Duodenal mucosa (tissue), 2 donors: ENCODE results near the gene FST.

Experiments used
- H3K27ac ChIP-seq: one replicate; pipeline ENCODE4 v1.7.0; 2013; ENCODE audit warnings: low read depth, low read length
- H3K27me3 ChIP-seq, 2 donors: one replicate each; pipeline ENCODE4 v1.7.0; 2013; ENCODE audit warnings: low read length in 2 of 2, control low read depth in 1 of 2; ENCODE audit not compliant: insufficient read depth in 2 of 2, control insufficient read depth in 1 of 2
- H3K36me3 ChIP-seq, 2 donors: one replicate each; pipeline ENCODE4 v1.7.0; 2013; ENCODE audit warnings: low read length in 2 of 2, control low read depth in 1 of 2; ENCODE audit not compliant: insufficient read depth in 2 of 2, control insufficient read depth in 1 of 2
- H3K4me1 ChIP-seq, 2 donors: one replicate each; pipeline ENCODE4 v1.7.0; 2013; ENCODE audit warnings: low read length in 2 of 2, control low read depth in 1 of 2; ENCODE audit not compliant: insufficient read depth in 2 of 2, control insufficient read depth in 1 of 2
- H3K4me3 ChIP-seq, 2 donors: one replicate each; pipeline ENCODE4 v1.7.0; 2013; ENCODE audit warnings: low read length in 2 of 2, low read depth in 1 of 2
- H3K9ac ChIP-seq, 2 donors: one replicate each; pipeline ENCODE4 v1.7.0; 2013; ENCODE audit warnings: low read length in 2 of 2, low read depth in 1 of 2
- H3K9me3 ChIP-seq, 2 donors: one replicate each; pipeline ENCODE4 v1.7.0; 2013; ENCODE audit warnings: low read length in 2 of 2, control low read depth in 1 of 2; ENCODE audit not compliant: control insufficient read depth in 1 of 2

Gene FST

GRCh38 chr5:53481887-53482716 is 1.7 kb downstream of the FST start:
- Histone ChIP-seq H3K9ac (peak overlapping the region; percentile 20 to 44), H3K9me3 (no peaks in the 10 kb centered on the region), H3K4me3 (peak overlapping the region; percentile 71 to 74), H3K27me3 (peaks cover 23 to 44% of the 10 kb centered on the region in 2 donors), H3K27ac (no peak overlapping the region), H3K4me1 (peaks cover 20 to 27% of the 10 kb centered on the region in 2 donors), H3K36me3 (no peaks in the 10 kb centered on the region)

- H3K9me3 ChIP-seq: no peaks in the 10 kb centered on the region
- peaks cover 20 to 27% of the 10 kb centered on the region in 2 donors for H3K4me1 ChIP-seq
- no peak overlapping the region for H3K27ac ChIP-seq
- no peaks in the 10 kb centered on the region for H3K36me3 ChIP-seq
- peaks cover 22 to 45% of the 10 kb centered on the region in 2 donors for H3K27me3 ChIP-seq
- H3K4me3 ChIP-seq: peak overlapping the region; percentile 71 to 74
- H3K9ac ChIP-seq: peak overlapping the region; percentile 13 to 44
These were observed 2.5 kb downstream of the FST start for GRCh38 chr5:53482717-53483638.

DNA sequence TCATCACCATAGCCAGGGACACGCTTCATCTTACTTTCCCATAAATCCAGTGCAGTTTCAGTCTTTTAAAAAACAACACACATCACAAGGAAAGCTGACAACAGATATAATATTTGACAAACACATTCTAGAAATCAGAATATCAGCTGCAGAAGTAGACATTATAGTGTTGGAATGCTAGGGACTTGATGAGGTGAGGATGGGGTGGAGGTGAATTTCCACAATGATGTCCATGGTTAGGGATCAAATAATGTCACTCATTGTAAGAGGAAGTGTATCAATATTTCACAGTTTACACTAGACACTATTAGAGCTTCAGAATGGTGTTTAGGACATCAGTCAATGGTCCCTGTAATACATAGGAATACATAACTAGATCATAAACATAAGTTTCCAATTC is 7.0 kb downstream of the FST start:
- Histone ChIP-seq H3K4me1 (peaks cover 5 to 9% of the 10 kb centered on the region in 2 donors), H3K9me3 (no peaks in the 10 kb centered on the region), H3K9ac (no peak overlapping the region), H3K27me3 (peaks cover 11 to 30% of the 10 kb centered on the region in 2 donors), H3K27ac (no peak overlapping the region), H3K4me3 (no peak overlapping the region), H3K36me3 (no peaks in the 10 kb centered on the region)

- Histone ChIP-seq H3K36me3 (no peaks in the 10 kb centered on the region), H3K9ac (no peak overlapping the region), H3K9me3 (no peaks in the 10 kb centered on the region), H3K4me1 (peaks cover under 1 to 1% of the 10 kb centered on the region in 2 donors), H3K4me3 (no peak overlapping the region), H3K27ac (no peak overlapping the region), H3K27me3 (peaks cover 8 to 24% of the 10 kb centered on the region in 2 donors)
These were observed 7.8 kb downstream of the FST start for GRCh38 chr5:53488195-53488722.

DNA sequence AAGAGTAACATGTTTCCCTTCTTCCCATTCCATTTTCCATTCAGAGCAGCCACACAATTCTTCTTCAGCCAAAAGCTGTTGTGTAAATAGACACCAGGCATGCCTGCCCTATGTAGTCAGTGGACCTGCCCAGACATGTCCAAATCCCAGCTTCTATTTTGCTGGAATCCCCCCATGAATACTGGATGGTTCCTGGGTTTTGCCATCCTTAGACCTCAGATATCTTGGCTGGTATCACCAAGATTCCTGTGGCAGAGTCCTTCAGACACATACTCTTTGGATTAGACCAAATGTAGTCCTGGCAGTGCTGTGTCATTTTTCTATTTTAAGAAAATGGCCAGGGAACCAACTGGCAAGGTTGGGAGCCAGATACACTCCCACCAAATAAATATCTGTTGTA is 10.3 kb downstream of the FST start:
- peaks cover 3 to 9% of the 10 kb centered on the region in 2 donors for H3K27me3 ChIP-seq
- no peaks in the 10 kb centered on the region for H3K9me3 ChIP-seq
- no peak overlapping the region for H3K9ac ChIP-seq
- no peaks in the 10 kb centered on the region for H3K4me1 ChIP-seq
- H3K4me3 ChIP-seq: no peak overlapping the region
- H3K36me3 ChIP-seq: no peaks in the 10 kb centered on the region
- no peak overlapping the region for H3K27ac ChIP-seq

DNA sequence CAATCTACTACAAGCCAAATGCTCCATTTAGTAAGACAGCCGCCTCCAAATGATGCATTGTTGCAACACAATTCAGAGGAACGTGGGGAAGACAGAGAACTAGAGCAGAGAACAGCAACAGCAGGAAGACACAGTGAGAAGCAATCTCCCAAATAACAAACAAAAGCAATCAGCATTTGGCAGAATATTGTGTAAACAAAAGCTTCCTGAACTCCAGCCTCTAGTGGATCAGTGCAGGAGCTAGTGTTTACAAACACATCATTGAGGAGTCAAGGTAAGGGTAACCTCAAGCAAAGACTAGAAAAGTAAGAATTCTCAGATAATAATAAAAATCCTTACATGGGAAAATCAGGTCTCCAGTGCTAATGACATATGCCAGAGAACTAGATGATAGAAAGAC is 20.6 kb downstream of the FST start:
- H3K27me3 ChIP-seq: no peaks in the 10 kb centered on the region
- H3K36me3 ChIP-seq: no peaks in the 10 kb centered on the region
- H3K4me1 ChIP-seq: no peaks in the 10 kb centered on the region
- no peaks in the 10 kb centered on the region for H3K9me3 ChIP-seq
- no peak overlapping the region for H3K9ac ChIP-seq
- no peak overlapping the region for H3K27ac ChIP-seq
- H3K4me3 ChIP-seq: no peak overlapping the region

DNA sequence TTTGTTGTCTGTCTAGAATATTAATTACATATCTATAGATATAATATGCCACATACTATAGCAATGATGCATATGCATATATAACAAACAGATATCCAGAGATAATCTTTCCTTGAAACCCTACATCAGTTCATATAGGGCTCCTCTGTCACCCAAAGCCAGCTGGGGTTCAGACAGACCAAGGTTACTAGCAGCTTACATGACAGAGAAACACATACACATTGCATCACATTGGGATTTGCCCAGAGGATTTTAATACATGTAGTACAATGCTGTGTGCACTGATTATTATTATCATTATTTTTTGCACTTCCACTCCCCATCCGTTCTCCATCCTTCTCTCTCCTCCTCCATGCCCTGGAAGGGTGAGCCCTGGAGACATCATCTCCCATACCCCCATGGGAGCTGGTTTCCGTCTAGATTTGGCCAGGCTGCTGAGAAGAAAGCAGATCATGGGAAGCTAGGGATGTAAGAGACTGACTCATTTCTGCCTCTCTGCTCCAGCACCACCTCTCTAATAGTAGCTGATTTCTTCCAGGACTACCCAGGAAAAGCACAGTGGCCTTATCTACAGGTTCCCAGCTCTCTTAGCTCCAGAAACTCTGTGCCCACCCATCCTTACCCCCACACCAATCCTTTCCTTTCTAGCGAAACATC is 23.3 kb downstream of the FST start:
- Histone ChIP-seq H3K27ac (no peak overlapping the region), H3K36me3 (no peaks in the 10 kb centered on the region), H3K4me1 (no peaks in the 10 kb centered on the region), H3K4me3 (no peak overlapping the region), H3K27me3 (no peaks in the 10 kb centered on the region), H3K9me3 (peaks cover 0 to 3% of the 10 kb centered on the region in 2 donors), H3K9ac (no peak overlapping the region)

DNA sequence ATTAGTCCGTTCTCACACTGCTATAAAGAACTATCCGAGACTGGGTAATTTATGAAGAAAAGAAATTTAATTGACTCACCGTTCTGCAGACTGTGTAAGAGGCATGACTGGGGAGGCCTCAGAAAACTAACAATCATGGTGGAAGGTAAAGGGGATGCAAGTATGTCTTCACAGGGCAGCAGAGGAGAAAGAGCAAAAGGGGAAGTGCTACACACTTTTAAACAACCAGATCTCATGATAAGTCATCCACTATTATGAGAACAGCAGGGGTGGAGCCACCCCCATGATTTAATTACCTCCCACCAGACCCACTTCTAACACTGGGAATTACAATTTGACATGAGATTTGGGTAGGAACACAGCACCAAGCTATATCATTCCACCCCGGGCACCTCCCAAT is 26.6 kb downstream of the FST start:
- H3K27me3 ChIP-seq: no peaks in the 10 kb centered on the region
- peaks cover 3 to 5% of the 10 kb centered on the region in 2 donors for H3K9me3 ChIP-seq
- no peak overlapping the region for H3K27ac ChIP-seq
- H3K36me3 ChIP-seq: no peaks in the 10 kb centered on the region
- H3K4me1 ChIP-seq: no peaks in the 10 kb centered on the region
- H3K9ac ChIP-seq: no peak overlapping the region
- H3K4me3 ChIP-seq: no peak overlapping the region

DNA sequence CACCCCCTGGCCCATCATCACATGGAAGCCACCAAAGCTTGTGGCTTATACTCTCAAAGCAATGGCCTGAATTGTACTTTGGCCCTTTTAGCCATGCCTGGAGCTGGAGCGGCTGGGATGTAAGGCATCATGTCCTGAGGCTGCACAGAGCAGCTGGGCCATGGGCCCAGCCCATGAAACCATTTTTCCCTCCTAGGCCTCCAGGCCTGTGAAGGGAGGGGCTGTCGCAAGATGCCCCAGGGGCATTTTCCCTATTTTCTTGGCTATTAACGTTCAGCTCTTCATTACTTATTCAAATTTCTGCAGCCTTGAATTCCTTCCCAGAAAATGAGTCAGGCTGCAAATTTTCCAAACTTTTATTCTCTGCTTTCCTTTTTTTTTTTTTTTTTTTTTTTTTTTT is 27.7 kb downstream of the FST start:
- Histone ChIP-seq H3K4me3 (no peak overlapping the region), H3K27ac (no peak overlapping the region), H3K9me3 (peaks cover 3 to 5% of the 10 kb centered on the region in 2 donors), H3K9ac (no peak overlapping the region), H3K27me3 (no peaks in the 10 kb centered on the region), H3K4me1 (no peaks in the 10 kb centered on the region), H3K36me3 (no peaks in the 10 kb centered on the region)
